Ishikawa (cell line): Measurements from ENCODE around the gene CEP131.

Source experiments
- CEBPB ChIP-seq: IDR thresholded peaks from 2 replicates; pipeline ENCODE4 v1.6.1; 2012
- NFIC ChIP-seq: IDR thresholded peaks from 2 replicates; pipeline ENCODE4 v1.6.1; 2012
- RAD21 ChIP-seq: IDR thresholded peaks from 2 replicates; pipeline ENCODE4 v1.6.1; 2012; ENCODE audit warnings: low read depth
- TAF1 ChIP-seq: IDR thresholded peaks from 2 replicates; pipeline ENCODE4 v1.6.1; 2012; ENCODE audit warnings: low read depth, mild to moderate bottlenecking
- TEAD4 ChIP-seq: IDR thresholded peaks from 2 replicates; pipeline ENCODE4 v1.6.1; 2012
- TF ChIP-seq, protein P1 (sequence below): IDR thresholded peaks from 2 replicates; pipeline ENCODE4 v1.6.1; 2012
- TF ChIP-seq, protein P2 (sequence below): IDR thresholded peaks from 2 replicates; pipeline ENCODE4 v1.6.1; 2012

DNA sequence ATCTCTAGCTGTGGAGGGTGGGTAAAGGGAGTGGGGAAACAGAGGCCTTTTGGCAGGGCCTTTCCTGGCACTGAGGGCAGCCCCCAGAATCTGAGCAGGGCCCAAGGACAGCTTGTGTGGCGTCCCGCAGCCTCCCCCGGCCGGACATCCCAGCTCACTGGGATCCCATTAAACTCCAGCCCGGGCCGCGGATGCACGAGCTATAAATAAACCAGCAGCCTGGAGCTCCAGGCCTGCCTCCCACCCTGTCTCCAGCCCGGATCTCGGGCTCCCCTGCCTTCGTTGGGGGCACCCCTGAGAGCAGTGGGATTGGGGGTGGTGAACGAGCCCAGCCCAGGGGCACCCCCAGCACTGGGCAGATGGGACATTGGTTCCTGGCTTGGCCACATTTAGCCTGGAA, 42.9 kb downstream of the CEP131 start:
- no peak for TF ChIP-seq RAD21
- TF ChIP-seq NFIC: no peak
- TF ChIP-seq, protein P1, sequence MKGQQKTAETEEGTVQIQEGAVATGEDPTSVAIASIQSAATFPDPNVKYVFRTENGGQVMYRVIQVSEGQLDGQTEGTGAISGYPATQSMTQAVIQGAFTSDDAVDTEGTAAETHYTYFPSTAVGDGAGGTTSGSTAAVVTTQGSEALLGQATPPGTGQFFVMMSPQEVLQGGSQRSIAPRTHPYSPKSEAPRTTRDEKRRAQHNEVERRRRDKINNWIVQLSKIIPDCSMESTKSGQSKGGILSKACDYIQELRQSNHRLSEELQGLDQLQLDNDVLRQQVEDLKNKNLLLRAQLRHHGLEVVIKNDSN: no peak
- TF ChIP-seq TAF1: no peak
- TF ChIP-seq CEBPB: no peak
- no peak for TF ChIP-seq TEAD4
- TF ChIP-seq, protein P2, sequence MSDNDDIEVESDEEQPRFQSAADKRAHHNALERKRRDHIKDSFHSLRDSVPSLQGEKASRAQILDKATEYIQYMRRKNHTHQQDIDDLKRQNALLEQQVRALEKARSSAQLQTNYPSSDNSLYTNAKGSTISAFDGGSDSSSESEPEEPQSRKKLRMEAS: no peak
